ENCODE measurements around the gene SPINK4.

DNA sequence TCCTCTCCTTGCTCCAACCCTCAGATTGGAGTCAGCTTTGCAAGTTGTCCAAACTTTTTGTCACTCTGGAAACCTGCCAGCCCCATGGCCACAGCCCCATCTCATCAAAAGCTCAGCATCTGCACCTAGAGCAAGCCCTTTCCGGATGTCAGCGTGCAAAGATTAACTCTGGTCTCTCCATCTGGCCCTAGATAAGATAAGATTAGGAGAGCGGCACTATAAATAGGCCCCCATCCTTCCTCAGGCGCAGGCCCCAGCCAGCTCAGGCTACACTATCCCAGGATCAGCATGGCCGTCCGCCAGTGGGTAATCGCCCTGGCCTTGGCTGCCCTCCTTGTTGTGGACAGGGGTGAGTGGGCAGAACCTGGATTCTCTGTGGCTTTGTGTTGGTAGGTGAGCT, at the start of gene SPINK4:
- TF ChIP-seq, protein P1, sequence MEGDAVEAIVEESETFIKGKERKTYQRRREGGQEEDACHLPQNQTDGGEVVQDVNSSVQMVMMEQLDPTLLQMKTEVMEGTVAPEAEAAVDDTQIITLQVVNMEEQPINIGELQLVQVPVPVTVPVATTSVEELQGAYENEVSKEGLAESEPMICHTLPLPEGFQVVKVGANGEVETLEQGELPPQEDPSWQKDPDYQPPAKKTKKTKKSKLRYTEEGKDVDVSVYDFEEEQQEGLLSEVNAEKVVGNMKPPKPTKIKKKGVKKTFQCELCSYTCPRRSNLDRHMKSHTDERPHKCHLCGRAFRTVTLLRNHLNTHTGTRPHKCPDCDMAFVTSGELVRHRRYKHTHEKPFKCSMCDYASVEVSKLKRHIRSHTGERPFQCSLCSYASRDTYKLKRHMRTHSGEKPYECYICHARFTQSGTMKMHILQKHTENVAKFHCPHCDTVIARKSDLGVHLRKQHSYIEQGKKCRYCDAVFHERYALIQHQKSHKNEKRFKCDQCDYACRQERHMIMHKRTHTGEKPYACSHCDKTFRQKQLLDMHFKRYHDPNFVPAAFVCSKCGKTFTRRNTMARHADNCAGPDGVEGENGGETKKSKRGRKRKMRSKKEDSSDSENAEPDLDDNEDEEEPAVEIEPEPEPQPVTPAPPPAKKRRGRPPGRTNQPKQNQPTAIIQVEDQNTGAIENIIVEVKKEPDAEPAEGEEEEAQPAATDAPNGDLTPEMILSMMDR (IDR thresholded peaks at IDR 0.05), result no peak
- no peak for TF ChIP-seq EZH2 (IDR thresholded peaks at IDR 0.05; ENCODE audit: borderline replicate concordance, insufficient read depth, low read depth, low read length, poor library complexity, severe bottlenecking)
